ENCODE results near the gene PKP4. TPM values are rescaled to one million over a fixed set of nuclear protein-coding genes. Genes with fewer than 3 reads are reported as not detected.

The PKP4 gene
- total and polyA plus RNA-seq, 2 of the 8 experiments (the other 6 are each of a cell fraction or from before 2014, with no cell fraction given) = 48.2 to 88.0 TPM

DNA sequence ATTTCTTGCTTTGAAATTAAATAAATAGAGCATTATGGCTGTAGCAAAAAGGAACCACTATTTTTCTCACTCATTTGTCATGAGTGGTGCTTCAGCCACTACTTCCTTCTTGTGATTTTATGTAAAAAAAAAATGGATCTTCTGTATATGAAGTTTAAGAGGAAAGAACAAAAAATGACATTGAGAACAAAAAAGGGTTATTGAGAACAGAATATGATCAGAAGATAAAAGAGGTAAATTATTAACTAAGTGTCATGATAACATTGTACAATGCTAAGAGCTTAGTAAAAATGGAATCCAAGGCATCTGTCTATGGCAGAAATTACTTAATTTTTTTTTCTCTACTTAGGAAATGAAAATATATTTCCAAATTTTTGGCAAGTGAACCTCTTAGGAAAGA lies 103.5 kb downstream of the PKP4 start:
- no peak overlapping the region for H3K14ac ChIP-seq (ENCODE audit: insufficient read length)
- H2BK120ac ChIP-seq (replicated peaks; ENCODE audit: low read depth, low read length) = no peak overlapping the region
- ChIA-PET CTCF (ENCODE audit: partially characterized antibody) (interaction anchor here (0.7 kb wide), 2 partner anchors 39 to 55 kb away, joined by 3 to 4 read pairs; no protein-coding TSS in a partner anchor), POLR2A (ENCODE audit: partially characterized antibody) (no interaction called here)
- no peak overlapping the region for H3K56ac ChIP-seq (replicated peaks; ENCODE audit: insufficient read length, low read depth, low read length)
- H3K36me3 ChIP-seq (ENCODE audit: control insufficient read depth in 2 of 4, insufficient read depth in 4 of 4, low read length in 3 of 4) = no peaks in the 10 kb centered on the region
- H2AK5ac ChIP-seq (ENCODE audit: low read depth, low read length) = no peak overlapping the region
- no peak overlapping the region for H3K9ac ChIP-seq (replicated peaks in 1 of 4; ENCODE audit: extremely low read depth in 1 of 4, low read depth in 3 of 4, low read length in 3 of 4)
- no peak overlapping the region for H3K4me2 ChIP-seq (ENCODE audit: insufficient read depth in 1 of 2, low read depth in 2 of 2, low read length in 2 of 2)
- no peak overlapping the region for H3K4me3 ChIP-seq (ENCODE audit: extremely low read depth in 1 of 4, insufficient read depth in 2 of 4, low read depth in 3 of 4, low read length in 4 of 4)
- no peak overlapping the region for H2AFZ ChIP-seq (ENCODE audit: low read length)
- H2BK15ac ChIP-seq (ENCODE audit: low read length) = no peak overlapping the region
- H4K91ac ChIP-seq (replicated peaks; ENCODE audit: insufficient read length, low read length) = no peak overlapping the region
- no peak for DNase-seq (ENCODE audit: low read depth in 1 of 2, low spot score in 2 of 2)
- H3K4ac ChIP-seq (replicated peaks; ENCODE audit: insufficient read length, low read depth, low read length) = no peak overlapping the region
- no peaks in the 10 kb centered on the region for H3K23me2 ChIP-seq (ENCODE audit: low read depth, low read length)
- no peak overlapping the region for H2BK12ac ChIP-seq (ENCODE audit: low read depth, low read length)
- no peaks in the 10 kb centered on the region for H3K4me1 ChIP-seq (replicated peaks in 1 of 4; ENCODE audit: control insufficient read depth in 3 of 4, insufficient read depth in 4 of 4, low read length in 3 of 4)
- no peak overlapping the region for H4K8ac ChIP-seq (ENCODE audit: extremely low read depth, insufficient read depth, low read length)
- H3K27ac ChIP-seq (ENCODE audit: low read depth, low read length) = no peak overlapping the region
- no peaks in the 10 kb centered on the region; a peak in 1 of 4 replicates for H3K79me2 ChIP-seq (ENCODE audit: control insufficient read depth in 1 of 2, insufficient read depth in 2 of 2, low read length in 2 of 2)
- H3K23ac ChIP-seq (ENCODE audit: insufficient read length) = no peak overlapping the region
- H3K18ac ChIP-seq (ENCODE audit: extremely low read depth, low read length) = no peak overlapping the region
- TF ChIP-seq CBX5 (IDR thresholded peaks at IDR 0.05; ENCODE audit: low read depth, low read length) (no peak), BRCA1 (IDR thresholded peaks at IDR 0.05; ENCODE audit: low read depth, low read length) (no peak), GTF2F1 (IDR thresholded peaks at IDR 0.05; ENCODE audit: borderline replicate concordance, low read depth, low read length) (no peak), EGR1 (IDR thresholded peaks at IDR 0.05; ENCODE audit: borderline replicate concordance, low read depth, low read length) (no peak), HDAC6 (IDR thresholded peaks at IDR 0.05; ENCODE audit: low read depth, low read length) (no peak), SP2 (IDR thresholded peaks at IDR 0.05; ENCODE audit: low read length) (no peak), SAP30 (IDR thresholded peaks at IDR 0.05; ENCODE audit: insufficient read depth, insufficient replicate concordance, low read length) (no peak), TAF7 (optimal IDR thresholded peaks at IDR 0.05; ENCODE audit: borderline replicate concordance, low read depth, low read length) (no peak), NRF1 (IDR thresholded peaks at IDR 0.05; ENCODE audit: low read depth, low read length) (no peak), TBP (IDR thresholded peaks at IDR 0.05; ENCODE audit: low read depth, low read length) (no peak), JUN (IDR thresholded peaks at IDR 0.05; ENCODE audit: low read depth, low read length) (no peak), KDM1A (IDR thresholded peaks at IDR 0.05; ENCODE audit: borderline replicate concordance, low read length) (no peak)
- no peak overlapping the region for H4K5ac ChIP-seq (ENCODE audit: insufficient read length, low read depth, low read length)
- H3K27me3 ChIP-seq (replicated peaks in 1 of 4; ENCODE audit: control insufficient read depth in 3 of 4, extremely low read depth in 1 of 4, insufficient read depth in 3 of 4, low read length in 3 of 4) = no peaks in the 10 kb centered on the region
- H2BK20ac ChIP-seq (ENCODE audit: low read length) = no peak overlapping the region
- no peaks in the 10 kb centered on the region for H3K9me3 ChIP-seq (ENCODE audit: insufficient read depth in 2 of 2, low read depth in 1 of 2, low read length in 1 of 2)
- peaks cover 0 to 1% of the 10 kb centered on the region in 2 experiments for H4K20me1 ChIP-seq (replicated peaks in 1 of 2; ENCODE audit: control insufficient read depth in 1 of 2, insufficient read depth in 2 of 2, low read length in 2 of 2)
- FAIRE-seq = no peak
- no peaks in the 10 kb centered on the region for H3K79me1 ChIP-seq (ENCODE audit: low read depth, low read length)
- no peak overlapping the region for H2BK5ac ChIP-seq (ENCODE audit: low read depth, low read length)
